SU-DHL-6 (cell line): ENCODE results near the gene HTATIP2.

Experiments
- H2AFZ ChIP-seq: fragments of 200-600 bp; sonication (generic); 2 replicates; pipeline ENCODE4 v1.6.1; 2014; ENCODE audit warnings: low read depth, mild to moderate bottlenecking, moderate library complexity, mixed read lengths, antibody characterized with exemption, low read length; ENCODE audit not compliant: severe bottlenecking
- H3F3A ChIP-seq: fragments of 200-600 bp; shearing (Covaris generic); 2 replicates; pipeline ENCODE4 v1.6.0; 2016; ENCODE audit warnings: antibody characterized with exemption, mild to moderate bottlenecking; ENCODE audit not compliant: insufficient read depth
- H3K27ac ChIP-seq: fragments of 200-600 bp; sonication (generic); 2 replicates; pipeline ENCODE4 v1.5.1; 2016; ENCODE audit warnings: low read depth, mild to moderate bottlenecking, low read length, moderate library complexity, mixed read lengths
- H3K27me3 ChIP-seq: fragments of 200-600 bp; sonication (generic), shearing (Covaris generic); 2 replicates; pipeline ENCODE4 v1.6.0; 2014; ENCODE audit warnings: mild to moderate bottlenecking, low read length
- H3K36me3 ChIP-seq: fragments of 200-600 bp; sonication (generic); 2 replicates; pipeline ENCODE4 v1.6.1; 2014; ENCODE audit warnings: mild to moderate bottlenecking, low read length, mixed read lengths
- H3K4me2 ChIP-seq: fragments of 300-600, 200-600 bp; shearing (Covaris generic), sonication (generic); 2 replicates; pipeline ENCODE4 v1.6.0; 2014; ENCODE audit warnings: low read length, low read depth, mild to moderate bottlenecking; ENCODE audit not compliant: poor library complexity, severe bottlenecking
- H3K4me3 ChIP-seq: fragments of 200-600 bp; sonication (generic); 2 replicates; pipeline ENCODE4 v1.5.1; 2014; ENCODE audit warnings: antibody characterized with exemption, low read length, mild to moderate bottlenecking, mixed read lengths; ENCODE audit not compliant: insufficient read depth, poor library complexity, severe bottlenecking
- H3K79me2 ChIP-seq: fragments of 200-600 bp; sonication (generic); 2 replicates; pipeline ENCODE4 v1.6.1; 2014; ENCODE audit warnings: mild to moderate bottlenecking, low read length, moderate library complexity; ENCODE audit not compliant: insufficient read depth
- H3K9ac ChIP-seq: fragments of 200-600 bp; sonication (generic); 2 replicates; pipeline ENCODE4 v1.7.0; 2014; ENCODE audit warnings: mild to moderate bottlenecking, low read length
- H3K9me2 ChIP-seq: fragments of 200-600 bp; sonication (generic); replicated peaks from 2 replicates; pipeline ENCODE4 v1.6.1; 2014; ENCODE audit warnings: low read length; ENCODE audit not compliant: insufficient read depth
- H3K9me3 ChIP-seq: fragments of 200-600 bp; sonication (generic); 2 replicates; pipeline ENCODE4 v1.6.1; 2014; ENCODE audit warnings: low read length, mixed read lengths; ENCODE audit not compliant: insufficient read depth
- H4K20me1 ChIP-seq: fragments of 200-600 bp; sonication (generic); 2 replicates; pipeline ENCODE4 v1.6.1; 2014; ENCODE audit warnings: low read depth, mild to moderate bottlenecking, antibody characterized with exemption, low read length, moderate library complexity, mixed read lengths
- CTCF ChIP-seq: fragments of 200-600 bp; sonication (generic); IDR thresholded peaks from one replicate; pipeline ENCODE4 v1.5.1; 2017; ENCODE audit warnings: antibody characterized with exemption, mild to moderate bottlenecking, low read length, moderate library complexity; ENCODE audit not compliant: insufficient read depth, poor library complexity, severe bottlenecking
- EZH2phosphoT487 ChIP-seq: fragments of 200-600 bp; sonication (generic), shearing (Covaris generic); conservative IDR thresholded peaks from 2 replicates; pipeline ENCODE4 v1.6.1; 2018; ENCODE audit warnings: mild to moderate bottlenecking, antibody characterized with exemption, low read length, moderate library complexity, mixed read lengths

HTATIP2 gene

DNA sequence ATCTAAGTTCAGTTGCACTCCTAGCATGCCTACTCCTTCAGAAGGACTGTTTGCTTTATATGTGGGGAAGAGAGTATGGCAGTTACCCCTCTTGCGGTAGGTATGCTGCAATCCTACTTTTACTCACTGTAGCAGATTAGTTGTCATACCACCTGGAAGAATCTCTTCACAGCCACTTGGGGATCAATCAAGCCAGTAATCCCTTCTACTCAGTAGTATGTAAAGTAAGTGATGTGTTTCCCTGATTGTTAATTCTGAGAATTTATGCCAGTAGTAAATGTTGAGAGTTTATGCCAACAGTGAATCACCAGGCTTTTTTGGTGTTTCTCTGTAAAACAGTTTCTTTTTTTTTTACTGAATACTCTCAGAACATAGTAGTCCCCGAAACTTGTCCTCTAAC, 58.4 kb downstream of the HTATIP2 start:
- H4K20me1 ChIP-seq = 0 out of 2 replicates have a peak, but pooled peaks cover 2% of the 10 kb centered on the region
- H3K27ac ChIP-seq = no peak overlapping the region
- no peaks in the 10 kb centered on the region for H3F3A ChIP-seq
- H3K9me3 ChIP-seq = no peaks in the 10 kb centered on the region
- peaks cover 12% of the 10 kb centered on the region; the same call in 1 of the 2 replicates for H3K79me2 ChIP-seq
- TF ChIP-seq CTCF (no peak), EZH2phosphoT487 (no peak)
- no peak overlapping the region for H2AFZ ChIP-seq
- no peak overlapping the region for H3K4me2 ChIP-seq
- H3K36me3 ChIP-seq = peaks cover 57% of the 10 kb centered on the region
- H3K27me3 ChIP-seq = no peaks in the 10 kb centered on the region
- no peaks in the 10 kb centered on the region for H3K9me2 ChIP-seq
- H3K4me3 ChIP-seq = no peak overlapping the region
- no peak overlapping the region for H3K9ac ChIP-seq

DNA sequence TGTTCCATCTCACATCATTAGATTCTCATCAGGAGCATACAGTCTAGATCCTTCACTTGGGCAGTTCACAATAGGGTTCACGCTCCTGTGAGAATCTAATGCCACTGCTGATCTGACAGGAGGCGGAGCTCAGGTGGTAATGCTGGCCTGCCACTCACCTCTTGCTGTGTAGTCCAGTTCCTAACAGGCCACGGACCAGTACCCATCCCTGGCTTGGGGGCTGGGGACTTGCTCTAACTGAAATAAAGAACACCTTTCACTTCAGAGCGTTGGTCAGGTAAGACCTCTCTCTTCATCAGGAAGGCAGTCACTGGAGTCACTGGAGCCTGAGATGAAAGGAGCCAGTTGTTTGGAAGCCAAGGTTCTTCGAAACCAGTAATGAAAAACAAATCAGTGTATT, 65.7 kb downstream of the HTATIP2 start:
- H3K27ac ChIP-seq = no peak overlapping the region
- H3K9ac ChIP-seq = no peak overlapping the region
- H3K36me3 ChIP-seq = peaks cover 42% of the 10 kb centered on the region
- no peaks in the 10 kb centered on the region for H3K9me2 ChIP-seq
- H2AFZ ChIP-seq = no peak overlapping the region
- TF ChIP-seq EZH2phosphoT487 (no peak), CTCF (no peak)
- H3K9me3 ChIP-seq = no peaks in the 10 kb centered on the region
- no peak overlapping the region for H3K4me3 ChIP-seq
- H3F3A ChIP-seq = peaks cover 23% of the 10 kb centered on the region; the same call in 1 of the 2 replicates
- H3K4me2 ChIP-seq = no peak overlapping the region
- H3K79me2 ChIP-seq = peaks cover under 1% of the 10 kb centered on the region; the same call in 1 of the 2 replicates
- no peaks in the 10 kb centered on the region for H3K27me3 ChIP-seq
- H4K20me1 ChIP-seq = peaks cover 12% of the 10 kb centered on the region; the same call in 1 of the 2 replicates
